GM19438 (cell line): ENCODE measurements around the gene CPED1.
"Not testable (repeated sequence)": the region's sequence is repeated elsewhere in the genome, so short reads cannot be mapped to it uniquely, and the experiment has no call there.

Experiments
- ATAC-seq: cut with Tn5 transposase; IDR thresholded peaks from one replicate; pipeline ENCODE4 v1.9.1; 2021; ENCODE audit warnings: low read depth; ENCODE audit not compliant: unreplicated experiment

The CPED1 gene

DNA sequence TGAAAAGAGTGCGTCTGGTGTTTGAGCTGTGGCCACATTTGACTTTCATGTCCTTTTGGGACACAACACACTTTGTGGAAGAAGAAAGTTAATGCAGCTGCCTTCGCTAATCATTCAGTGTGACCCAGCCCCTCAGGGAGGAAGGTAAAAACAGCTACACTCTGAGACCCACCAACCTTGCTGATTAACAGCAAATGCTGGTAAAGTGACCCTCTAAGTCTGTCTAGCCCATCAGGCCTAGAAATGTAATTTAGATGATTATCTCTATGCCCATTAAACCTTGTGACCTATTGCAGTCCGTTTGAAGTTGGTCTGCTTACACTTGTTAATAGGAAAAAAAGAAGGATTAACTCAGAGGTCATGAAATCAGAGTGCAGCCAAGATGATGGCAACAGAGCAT, 178.4 kb downstream of the CPED1 start:
- no peak for ATAC-seq

GRCh38 chr7:121167971-121168370, 179.5 kb downstream of the CPED1 start:
- ATAC-seq = no peak

DNA sequence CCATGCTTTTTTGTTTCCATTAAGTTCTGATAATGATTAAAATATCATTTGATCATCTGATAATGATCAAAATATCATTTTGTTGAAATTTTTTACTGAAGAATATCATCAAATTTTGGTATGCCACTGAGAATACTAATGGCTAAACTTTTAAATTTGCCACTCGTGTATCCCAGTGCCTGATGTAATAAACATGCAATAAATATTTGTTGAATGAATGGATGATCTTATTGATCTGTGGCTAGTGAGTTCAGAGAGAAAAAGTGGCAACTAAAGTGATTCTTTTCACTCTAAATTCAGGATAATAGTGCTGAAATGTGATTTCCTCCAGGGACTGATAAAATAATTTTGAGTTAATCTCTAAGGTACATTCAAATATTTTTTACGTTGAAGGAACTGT, 181.0 kb downstream of the CPED1 start:
- no peak for ATAC-seq

DNA sequence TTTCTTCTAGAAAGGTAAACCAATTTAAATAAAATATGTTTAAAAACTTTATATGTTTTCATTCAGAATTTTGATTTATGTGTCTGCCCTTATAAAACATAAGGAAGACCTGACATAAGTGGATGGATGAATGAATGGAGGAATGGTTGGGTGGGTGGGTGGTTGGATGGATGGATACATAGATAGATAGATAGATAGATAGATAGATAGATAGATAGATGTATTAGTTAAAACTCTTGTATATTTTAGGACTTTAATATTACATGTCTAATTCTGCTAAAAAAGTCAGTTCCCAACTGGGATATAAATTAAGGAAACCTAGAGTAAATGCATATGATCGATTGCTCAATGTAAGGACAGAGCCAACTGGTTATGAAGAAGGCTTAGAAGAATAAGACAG, 184.0 kb downstream of the CPED1 start:
- no peak for ATAC-seq

- no peak for ATAC-seq
Observed at GRCh38 chr7:121175826-121176225, 187.3 kb downstream of the CPED1 start.

- no peak for ATAC-seq
Observed at GRCh38 chr7:121178452-121178851, 189.9 kb downstream of the CPED1 start.

DNA sequence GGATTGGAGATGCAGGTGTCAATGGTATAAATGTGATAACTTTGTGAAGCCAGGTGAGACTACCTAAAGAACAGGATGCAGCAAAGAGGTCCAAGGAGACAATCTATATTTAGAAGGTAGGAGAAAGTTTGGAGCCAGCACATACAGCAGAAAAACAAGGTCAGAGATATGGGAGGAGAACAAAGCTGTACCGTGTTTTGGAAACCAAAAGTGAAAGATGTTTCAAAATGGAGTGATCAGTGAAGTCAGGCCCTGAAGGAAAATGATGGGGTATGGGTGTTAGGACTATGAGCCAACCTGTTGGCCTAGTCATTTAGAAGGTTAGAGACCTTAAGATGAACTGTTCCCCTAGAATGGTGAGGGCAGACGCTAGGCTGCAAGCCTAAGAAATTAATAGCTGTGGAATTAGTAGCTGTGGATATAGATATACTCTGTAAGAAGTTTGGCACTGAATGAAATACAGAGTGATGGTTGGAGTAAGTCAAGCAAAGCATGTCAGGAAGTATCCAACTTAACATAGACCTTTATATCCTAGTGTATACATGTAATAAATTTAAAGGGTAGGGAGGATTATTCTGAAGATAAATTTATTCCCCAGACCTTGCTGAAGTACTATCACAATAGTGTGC, 190.5 kb downstream of the CPED1 start:
- peak; percentile 47 for ATAC-seq

GRCh38 chr7:121180436-121181063, 192.0 kb downstream of the CPED1 start:
- peak; percentile 95 for ATAC-seq

DNA sequence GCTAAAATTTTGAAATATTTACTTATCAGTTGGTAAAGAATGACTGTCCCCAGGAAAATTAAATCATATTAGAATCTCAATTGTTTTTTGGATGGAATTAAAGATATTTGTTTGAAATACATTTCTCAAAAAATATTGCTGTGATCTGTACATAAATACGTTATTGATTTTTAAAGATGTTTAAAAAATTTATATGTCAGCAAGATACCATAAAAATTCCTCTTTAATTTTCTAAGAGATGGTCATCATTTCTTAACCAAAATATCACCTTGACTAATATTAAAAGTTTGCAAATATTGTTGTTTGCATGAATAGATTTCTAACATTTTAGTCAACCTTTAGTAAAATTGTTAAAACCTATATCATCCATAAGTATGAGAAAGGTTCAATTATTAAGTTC, 192.8 kb downstream of the CPED1 start:
- no peak for ATAC-seq

DNA sequence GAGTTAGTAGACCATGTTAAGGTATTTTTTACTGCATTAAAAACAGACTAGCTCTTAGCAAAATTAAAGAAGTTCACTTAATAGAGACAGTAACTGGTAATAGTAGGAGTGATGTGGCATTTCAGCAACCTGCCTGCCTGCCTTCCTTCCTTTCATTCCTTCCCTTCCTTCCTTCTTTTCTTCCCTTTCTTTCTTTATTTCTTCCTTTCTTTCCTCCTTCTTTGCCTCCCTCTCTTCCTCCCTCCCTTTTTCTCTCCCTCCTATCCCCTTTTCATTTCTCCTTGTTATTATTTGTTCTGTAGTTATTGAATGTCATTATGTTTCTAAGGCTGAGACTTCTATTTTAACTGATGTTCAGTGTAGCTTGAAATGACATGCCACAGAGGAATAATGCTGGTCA, 193.8 kb downstream of the CPED1 start:
- ATAC-seq = no peak

DNA sequence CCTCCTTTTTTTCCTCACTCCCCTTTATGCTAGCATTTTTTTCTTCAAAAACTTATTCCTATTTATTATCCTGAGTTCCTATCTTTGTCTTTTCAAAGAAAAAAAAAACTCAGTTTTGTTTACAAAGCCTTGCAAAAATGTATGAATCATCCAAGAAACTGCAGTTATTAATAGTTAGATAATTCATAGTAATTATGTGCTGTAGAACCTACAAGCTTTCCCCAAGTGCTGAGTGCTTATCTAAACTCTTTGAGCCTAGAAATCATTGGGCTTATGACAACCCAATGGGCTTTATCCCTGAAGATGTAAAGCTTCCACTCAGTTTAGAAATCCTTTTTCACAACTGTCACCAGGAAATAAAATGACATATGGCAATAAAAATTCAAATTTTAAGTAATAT, 194.4 kb downstream of the CPED1 start:
- no peak for ATAC-seq

GRCh38 chr7:121183883-121184282, 195.4 kb downstream of the CPED1 start:
- not testable (repeated sequence) for ATAC-seq

DNA sequence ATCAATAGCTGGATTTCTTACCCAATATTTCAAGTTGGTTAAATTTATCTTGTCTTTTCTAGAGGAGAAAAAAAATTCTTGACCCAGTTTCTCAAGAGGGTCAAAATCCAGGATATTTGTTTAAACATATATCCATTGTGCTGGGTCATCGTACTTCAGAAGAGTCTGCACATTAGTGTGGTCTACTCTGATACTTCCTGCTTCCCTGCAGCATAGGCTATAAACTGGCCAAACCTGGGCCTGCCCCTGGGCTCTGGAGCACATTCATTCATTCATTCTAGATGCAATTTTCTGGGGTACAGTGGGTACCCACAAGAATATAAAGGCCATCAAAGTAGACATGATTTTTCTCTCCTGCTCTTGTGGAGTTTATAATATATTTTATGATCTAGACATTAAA, 198.2 kb downstream of the CPED1 start:
- ATAC-seq = no peak

DNA sequence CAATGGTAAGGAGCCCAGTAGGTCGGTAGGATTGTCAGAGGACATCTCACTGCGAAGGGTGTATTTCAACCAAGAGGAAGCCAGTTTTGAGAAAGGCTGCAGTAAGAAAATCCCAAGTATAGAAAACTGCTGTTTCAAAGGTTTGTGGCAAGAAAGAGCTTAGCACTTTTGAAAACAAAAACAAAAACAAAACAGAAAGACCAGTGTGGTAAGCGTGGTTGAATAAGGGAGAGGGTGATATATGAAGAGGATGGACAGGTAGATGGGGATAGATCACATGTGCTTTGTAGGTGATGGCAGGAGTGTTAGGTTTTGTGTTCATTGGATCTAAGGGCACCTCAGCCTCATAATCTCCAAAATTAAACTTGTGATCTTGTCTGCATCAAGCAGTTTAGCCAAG, 198.7 kb downstream of the CPED1 start:
- ATAC-seq = peak; percentile 87

DNA sequence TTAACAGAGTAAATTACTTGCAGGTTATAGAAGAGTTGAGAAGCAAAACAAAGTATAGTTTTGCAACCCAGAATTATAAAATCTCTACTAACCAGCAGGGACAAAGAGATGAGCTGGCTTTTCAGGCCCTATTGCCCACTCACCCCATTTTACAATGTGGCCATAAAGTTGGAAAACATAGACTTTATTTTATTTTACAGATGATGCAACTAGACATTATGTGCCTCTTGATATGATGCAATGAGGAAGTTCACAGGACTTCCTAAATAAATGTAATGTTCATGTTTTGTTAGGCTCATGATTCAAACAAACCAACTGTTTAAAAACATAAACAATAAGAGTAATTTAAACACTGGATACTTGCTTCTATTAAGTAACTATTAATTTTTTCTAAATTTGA, 199.2 kb downstream of the CPED1 start:
- no peak for ATAC-seq

DNA sequence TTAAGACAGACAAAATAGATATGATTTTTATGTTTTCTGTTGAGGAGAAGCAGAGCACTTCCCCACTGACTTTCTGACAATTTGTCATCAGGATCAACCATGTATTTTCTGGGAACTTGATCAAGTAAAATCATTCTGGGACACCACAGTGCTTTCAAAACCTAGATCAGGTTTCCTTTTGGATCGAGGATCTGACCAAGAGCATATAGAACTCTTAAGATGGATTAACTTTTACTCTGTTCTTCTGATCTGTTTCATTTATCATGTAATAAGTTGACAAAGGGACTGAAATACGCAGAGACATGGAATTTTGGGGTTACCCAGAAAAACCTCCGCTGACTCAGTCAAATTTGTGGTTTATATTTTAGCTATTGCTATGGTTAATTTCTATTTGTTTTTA, 204.3 kb downstream of the CPED1 start:
- no peak for ATAC-seq

DNA sequence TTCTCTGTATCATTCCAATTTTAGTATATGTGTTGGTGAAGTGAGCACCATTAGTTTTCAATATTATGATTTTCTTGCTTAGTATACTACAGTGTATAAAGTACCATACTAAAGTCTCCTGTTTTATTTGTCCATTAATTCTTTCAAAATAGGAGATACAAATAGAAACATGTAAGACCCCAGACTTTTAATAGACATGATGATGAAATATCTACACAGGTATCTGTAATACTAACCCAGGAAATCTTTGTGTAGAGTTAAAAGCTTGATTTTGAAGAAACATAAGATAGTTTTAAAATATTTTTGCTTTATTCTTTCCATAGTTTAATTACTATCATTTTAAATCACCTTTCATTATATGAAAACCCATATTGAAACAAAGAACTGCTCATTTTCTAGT, 206.5 kb downstream of the CPED1 start:
- ATAC-seq = no peak

DNA sequence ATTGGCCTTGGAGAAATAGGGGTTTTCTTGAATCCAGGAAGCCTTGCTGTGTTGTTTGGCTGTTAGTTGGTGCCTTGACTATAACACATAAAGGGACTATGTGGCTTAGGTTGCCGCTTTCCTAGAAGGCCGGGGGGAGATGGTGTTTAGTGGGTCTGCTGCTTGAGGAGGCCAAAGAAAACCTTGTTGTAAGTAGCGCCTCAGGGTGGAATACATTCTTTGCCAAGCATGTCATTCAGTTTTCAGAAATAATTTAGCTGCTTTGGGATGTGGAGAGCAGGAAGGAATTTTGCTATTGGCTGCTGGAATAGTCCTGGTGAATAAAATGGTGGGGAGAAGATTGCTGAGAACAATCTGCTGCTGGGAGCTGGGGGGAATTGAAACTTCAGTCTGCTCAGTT, 207.4 kb downstream of the CPED1 start:
- no peak for ATAC-seq

- no peak for ATAC-seq
Observed at GRCh38 chr7:121196286-121196685, 207.8 kb downstream of the CPED1 start.

DNA sequence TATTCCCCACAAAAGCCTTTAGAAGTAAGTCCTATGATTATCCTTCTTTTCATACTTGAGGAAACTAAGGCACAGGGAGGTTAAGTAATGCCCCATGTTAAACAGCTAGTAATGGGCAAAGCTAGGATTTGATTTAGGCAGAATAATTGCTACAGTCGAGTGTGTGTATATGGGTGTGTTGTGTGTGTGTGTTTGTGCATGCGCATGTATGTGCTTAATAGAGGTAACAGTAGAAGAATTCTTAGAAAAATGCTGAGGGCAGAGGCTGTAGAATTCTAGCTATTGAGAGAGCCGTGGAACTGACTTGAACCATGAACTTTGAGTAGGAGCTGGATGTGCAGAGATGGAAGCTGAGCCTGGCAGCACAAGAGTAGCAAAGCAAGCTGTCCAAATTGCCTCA, 208.9 kb downstream of the CPED1 start:
- no peak for ATAC-seq

GRCh38 chr7:121198502-121198901, 210.0 kb downstream of the CPED1 start:
- no peak for ATAC-seq

GRCh38 chr7:121202125-121202524, 213.6 kb downstream of the CPED1 start:
- no peak for ATAC-seq

DNA sequence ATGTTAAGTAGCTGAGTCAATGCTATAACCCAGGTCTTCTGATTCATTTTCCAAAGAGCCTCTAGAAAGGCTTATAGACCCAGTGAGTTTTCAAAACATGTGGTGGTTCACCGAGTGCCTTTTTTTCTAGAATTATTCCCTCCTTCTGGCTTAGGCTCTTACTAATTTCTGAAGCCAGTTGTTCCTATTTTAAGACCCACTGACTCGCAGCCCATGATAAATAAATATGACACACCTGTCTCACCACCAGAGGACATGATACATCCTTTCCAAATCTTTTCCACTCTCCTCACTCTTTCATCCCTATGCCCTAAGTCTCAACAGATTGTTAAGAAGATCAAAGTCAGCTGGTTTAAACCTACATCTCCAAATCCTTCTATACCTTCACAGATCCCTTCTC, 214.3 kb downstream of the CPED1 start:
- no peak for ATAC-seq
